ENCODE measurements around the gene CD247. TPM values are rescaled to one million over a fixed set of nuclear protein-coding genes. Genes with fewer than 3 reads are reported as not detected.

CD247 gene
- polyA plus RNA-seq, 1 of the 3 experiments (the other 2 are of a cell fraction): 0.08 TPM

DNA sequence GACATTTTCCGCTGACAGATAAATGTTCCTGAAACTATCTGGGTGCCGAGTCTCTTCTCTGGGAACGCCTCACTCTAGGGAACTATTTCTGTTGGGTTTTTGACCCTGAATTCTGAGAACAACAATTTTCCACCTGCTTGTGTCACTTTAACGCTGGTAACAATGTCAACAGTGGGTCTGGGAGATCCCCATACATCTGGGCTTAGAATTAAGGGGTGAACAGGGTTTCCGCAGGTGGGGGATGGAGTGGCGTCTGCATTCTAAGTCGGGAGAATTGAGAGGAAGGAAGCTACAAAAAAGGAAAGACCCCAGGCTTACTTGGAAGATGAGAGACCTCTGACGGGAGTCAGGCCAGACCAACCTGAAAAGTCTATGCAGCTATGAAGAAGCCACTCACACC, 8.7 kb downstream of the CD247 start:
- Histone ChIP-seq H4K20me1 (ENCODE audit: insufficient read depth) (no peaks in the 10 kb centered on the region), H3K9me3 (no peaks in the 10 kb centered on the region), H2AFZ (ENCODE audit: low read depth) (no peak overlapping the region), H3K9me2 (no peaks in the 10 kb centered on the region), H3K9ac (no peak overlapping the region), H3K36me3 (replicated peaks in 1 of 2; ENCODE audit: control insufficient read depth in 1 of 2, insufficient read depth in 2 of 2, low read length in 1 of 2) (no peaks in the 10 kb centered on the region), H3K27ac (ENCODE audit: low read depth in 2 of 2, low read length in 1 of 2) (no peak overlapping the region), H3K4me3 (ENCODE audit: low read depth in 2 of 2, low read length in 1 of 2) (no peak overlapping the region), H3K27me3 (ENCODE audit: insufficient read depth) (no peaks in the 10 kb centered on the region; the same call in 1 of the 2 replicates), H3F3A (replicated peaks; ENCODE audit: insufficient read depth) (no peaks in the 10 kb centered on the region), H3K79me2 (ENCODE audit: insufficient read depth) (no peaks in the 10 kb centered on the region), H3K4me2 (no peak overlapping the region), H3K4me1 (ENCODE audit: control insufficient read depth in 1 of 2, insufficient read depth in 2 of 2, low read depth in 1 of 2, low read length in 1 of 2) (no peaks in the 10 kb centered on the region)
- CTCF ChIA-PET: interaction anchor here (0.9 to 1.0 kb wide), 2 partner anchors 31 to 39 kb away, joined by 3 to 4 read pairs; no protein-coding TSS in a partner anchor
- DNase-seq: no peak
- POLR2A ChIA-PET: interaction anchor here (0.6 kb wide), 1 partner anchor 54 kb away, joined by 3 read pairs; no protein-coding TSS in a partner anchor
- TF ChIP-seq FOXJ3 (CRISPR knock-in tag; IDR thresholded peaks at IDR 0.05): no peak
- TF ChIP-seq MAX (IDR thresholded peaks at IDR 0.05; ENCODE audit: low read depth): no peak
- no peak for TF ChIP-seq TEAD4 (IDR thresholded peaks at IDR 0.05; ENCODE audit: borderline replicate concordance, insufficient read depth)
- no peak for TF ChIP-seq ELF1 (IDR thresholded peaks at IDR 0.05)
- no peak for TF ChIP-seq RXRA (IDR thresholded peaks at IDR 0.05; ENCODE audit: borderline replicate concordance, low read depth)
- no peak for TF ChIP-seq YY1 (IDR thresholded peaks at IDR 0.05; ENCODE audit: low read depth)
- TF ChIP-seq JUND (IDR thresholded peaks at IDR 0.05): no peak
- 50% methylated on average over 8 of the region's 8 CpGs for WGBS (ENCODE audit: low lambda C conversion rate)

DNA sequence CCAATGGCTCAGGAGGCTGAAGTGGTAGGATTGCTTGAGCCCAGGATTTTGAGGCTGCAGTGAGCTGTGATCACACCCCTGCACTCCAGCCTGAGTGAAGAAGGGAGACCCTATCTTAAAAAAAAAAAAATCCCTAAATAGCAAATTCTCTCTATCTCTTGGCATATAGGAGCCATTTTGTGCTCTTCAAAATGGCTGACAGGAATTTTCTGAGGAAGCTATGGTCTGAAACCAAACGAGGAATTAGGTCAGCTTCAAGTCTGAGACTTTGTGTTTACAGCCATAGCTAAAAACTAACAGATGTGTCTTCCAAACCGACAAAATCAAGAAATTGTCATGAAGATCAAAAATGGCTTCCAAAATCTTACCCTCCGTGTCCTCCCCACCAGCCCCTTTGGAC, 10.6 kb downstream of the CD247 start:
- 40% methylated on average over 3 of the region's 3 CpGs for WGBS (ENCODE audit: low lambda C conversion rate)
- no peak for DNase-seq
- CTCF ChIA-PET: interaction anchor here (0.8 to 3.0 kb wide), 3 partner anchors 27 to 53 kb away, joined by 3 to 7 read pairs (median 3); no protein-coding TSS in a partner anchor

DNA sequence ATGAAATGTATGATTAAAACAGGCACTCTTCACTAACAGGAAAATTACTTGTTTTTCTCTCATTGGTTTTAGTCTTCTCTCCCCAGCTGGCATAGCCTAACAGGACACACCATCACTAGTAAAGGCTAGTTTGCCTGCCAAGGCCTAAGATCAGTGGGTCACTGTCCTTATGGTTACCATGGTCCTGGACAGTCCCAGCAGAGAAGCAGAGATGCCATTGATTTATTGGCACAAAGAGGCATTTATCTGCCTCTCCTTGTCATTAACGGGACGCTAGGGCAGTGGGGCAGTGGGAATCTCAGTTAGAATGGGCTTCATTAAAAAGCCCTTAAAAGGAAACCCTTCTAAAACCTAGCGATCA, 13.9 kb downstream of the CD247 start:
- CTCF ChIA-PET: interaction anchor here (1.2 kb wide), 1 partner anchor 62 kb away, joined by 3 read pairs; no protein-coding TSS in a partner anchor
- Histone ChIP-seq H3K4me3 (ENCODE audit: low read depth in 2 of 2, low read length in 1 of 2) (no peak overlapping the region), H4K20me1 (ENCODE audit: insufficient read depth) (no peaks in the 10 kb centered on the region), H3K36me3 (replicated peaks in 1 of 2; ENCODE audit: control insufficient read depth in 1 of 2, insufficient read depth in 2 of 2, low read length in 1 of 2) (no peaks in the 10 kb centered on the region), H3K27me3 (ENCODE audit: insufficient read depth) (peaks cover 8% of the 10 kb centered on the region), H3K4me2 (no peak overlapping the region), H3F3A (replicated peaks; ENCODE audit: insufficient read depth) (no peaks in the 10 kb centered on the region), H3K9ac (no peak overlapping the region), H3K4me1 (ENCODE audit: control insufficient read depth in 1 of 2, insufficient read depth in 2 of 2, low read depth in 1 of 2, low read length in 1 of 2) (peaks cover 0 to 10% of the 10 kb centered on the region in 2 experiments; a peak in 2 of 4 replicates), H3K9me3 (no peaks in the 10 kb centered on the region), H2AFZ (ENCODE audit: low read depth) (no peak overlapping the region), H3K79me2 (ENCODE audit: insufficient read depth) (no peaks in the 10 kb centered on the region), H3K27ac (ENCODE audit: low read depth in 2 of 2, low read length in 1 of 2) (no peak overlapping the region), H3K9me2 (no peaks in the 10 kb centered on the region)
- POLR2A ChIA-PET: no interaction called here
- 81% methylated on average over 3 of the region's 3 CpGs for WGBS (ENCODE audit: low lambda C conversion rate)
- DNase-seq: no peak
- no peak for TF ChIP-seq YY1 (IDR thresholded peaks at IDR 0.05; ENCODE audit: low read depth)
- no peak for TF ChIP-seq ZBTB33 (IDR thresholded peaks at IDR 0.05; ENCODE audit: borderline replicate concordance, low read depth)
- TF ChIP-seq RAD21 (IDR thresholded peaks at IDR 0.05; ENCODE audit: low read length): no peak
- TF ChIP-seq EP300 (IDR thresholded peaks at IDR 0.05; ENCODE audit: borderline replicate concordance in 1 of 2, low read depth in 1 of 2, low read length in 1 of 2): no peak
- TF ChIP-seq, protein P1, sequence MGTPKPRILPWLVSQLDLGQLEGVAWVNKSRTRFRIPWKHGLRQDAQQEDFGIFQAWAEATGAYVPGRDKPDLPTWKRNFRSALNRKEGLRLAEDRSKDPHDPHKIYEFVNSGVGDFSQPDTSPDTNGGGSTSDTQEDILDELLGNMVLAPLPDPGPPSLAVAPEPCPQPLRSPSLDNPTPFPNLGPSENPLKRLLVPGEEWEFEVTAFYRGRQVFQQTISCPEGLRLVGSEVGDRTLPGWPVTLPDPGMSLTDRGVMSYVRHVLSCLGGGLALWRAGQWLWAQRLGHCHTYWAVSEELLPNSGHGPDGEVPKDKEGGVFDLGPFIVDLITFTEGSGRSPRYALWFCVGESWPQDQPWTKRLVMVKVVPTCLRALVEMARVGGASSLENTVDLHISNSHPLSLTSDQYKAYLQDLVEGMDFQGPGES (IDR thresholded peaks at IDR 0.05; ENCODE audit: low read depth, low read length): no peak
- TF ChIP-seq USF1 (IDR thresholded peaks at IDR 0.05; ENCODE audit: borderline replicate concordance, low read depth): no peak
- TF ChIP-seq MAX (IDR thresholded peaks at IDR 0.05; ENCODE audit: low read depth): no peak
- TF ChIP-seq RFX5 (IDR thresholded peaks at IDR 0.05; ENCODE audit: low read length): no peak
- TF ChIP-seq GABPA (IDR thresholded peaks at IDR 0.05; ENCODE audit: low read depth): no peak
- TF ChIP-seq CTCF (IDR thresholded peaks at IDR 0.05): no peak

More for the DNA sequence above, 10.6 kb downstream of the CD247 start:
- Histone ChIP-seq H2AFZ (ENCODE audit: low read depth) (no peak overlapping the region), H3K27ac (ENCODE audit: low read depth in 2 of 2, low read length in 1 of 2) (no peak overlapping the region), H3K4me3 (ENCODE audit: low read depth in 2 of 2, low read length in 1 of 2) (no peak overlapping the region), H3K79me2 (ENCODE audit: insufficient read depth) (no peaks in the 10 kb centered on the region), H4K20me1 (ENCODE audit: insufficient read depth) (no peaks in the 10 kb centered on the region), H3K9me3 (no peaks in the 10 kb centered on the region), H3K9me2 (no peaks in the 10 kb centered on the region), H3F3A (replicated peaks; ENCODE audit: insufficient read depth) (no peaks in the 10 kb centered on the region), H3K27me3 (ENCODE audit: insufficient read depth) (no peaks in the 10 kb centered on the region; the same call in 1 of the 2 replicates), H3K4me2 (no peak overlapping the region), H3K4me1 (ENCODE audit: control insufficient read depth in 1 of 2, insufficient read depth in 2 of 2, low read depth in 1 of 2, low read length in 1 of 2) (no peaks in the 10 kb centered on the region), H3K36me3 (replicated peaks in 1 of 2; ENCODE audit: control insufficient read depth in 1 of 2, insufficient read depth in 2 of 2, low read length in 1 of 2) (no peaks in the 10 kb centered on the region), H3K9ac (no peak overlapping the region)
- no peak for TF ChIP-seq TCF12 (IDR thresholded peaks at IDR 0.05)
- no peak for TF ChIP-seq RXRA (IDR thresholded peaks at IDR 0.05; ENCODE audit: borderline replicate concordance, low read depth)
- POLR2A ChIA-PET: no interaction called here

Measured in SK-N-SH (cell line).